ENCODE measurements around the gene GAB2.

DNA sequence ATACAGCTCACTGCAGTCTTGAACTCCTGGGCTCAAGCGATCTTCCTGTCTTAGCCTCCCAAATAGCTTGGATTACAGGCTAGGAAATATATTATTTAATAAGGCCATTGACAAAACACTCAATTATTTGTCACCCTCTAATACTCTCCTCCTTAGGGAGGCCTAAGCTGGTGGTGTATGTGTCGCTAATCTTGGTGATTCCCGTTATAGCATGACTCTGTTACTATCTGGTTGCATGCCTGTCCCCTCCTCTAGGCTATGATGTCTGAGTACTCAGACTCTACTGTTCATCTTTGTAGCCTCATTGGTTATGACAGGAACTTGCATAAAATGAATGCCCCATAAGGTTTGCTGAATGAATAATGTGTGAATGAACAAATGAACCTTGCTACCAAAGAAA is 141.3 kb downstream of the GAB2 start:
- TF ChIP-seq POLR2A (IDR thresholded peaks at IDR 0.05) = no peak
- TF ChIP-seq, protein P1, sequence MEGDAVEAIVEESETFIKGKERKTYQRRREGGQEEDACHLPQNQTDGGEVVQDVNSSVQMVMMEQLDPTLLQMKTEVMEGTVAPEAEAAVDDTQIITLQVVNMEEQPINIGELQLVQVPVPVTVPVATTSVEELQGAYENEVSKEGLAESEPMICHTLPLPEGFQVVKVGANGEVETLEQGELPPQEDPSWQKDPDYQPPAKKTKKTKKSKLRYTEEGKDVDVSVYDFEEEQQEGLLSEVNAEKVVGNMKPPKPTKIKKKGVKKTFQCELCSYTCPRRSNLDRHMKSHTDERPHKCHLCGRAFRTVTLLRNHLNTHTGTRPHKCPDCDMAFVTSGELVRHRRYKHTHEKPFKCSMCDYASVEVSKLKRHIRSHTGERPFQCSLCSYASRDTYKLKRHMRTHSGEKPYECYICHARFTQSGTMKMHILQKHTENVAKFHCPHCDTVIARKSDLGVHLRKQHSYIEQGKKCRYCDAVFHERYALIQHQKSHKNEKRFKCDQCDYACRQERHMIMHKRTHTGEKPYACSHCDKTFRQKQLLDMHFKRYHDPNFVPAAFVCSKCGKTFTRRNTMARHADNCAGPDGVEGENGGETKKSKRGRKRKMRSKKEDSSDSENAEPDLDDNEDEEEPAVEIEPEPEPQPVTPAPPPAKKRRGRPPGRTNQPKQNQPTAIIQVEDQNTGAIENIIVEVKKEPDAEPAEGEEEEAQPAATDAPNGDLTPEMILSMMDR (IDR thresholded peaks at IDR 0.05) = no peak
